Measurements from ENCODE around the gene SH3GLB1. TPM values are rescaled to one million over a fixed set of nuclear protein-coding genes. Genes with fewer than 3 reads are reported as not detected.
A peak's percentile ranks its signal among the peaks of the same experiment; 100 is the strongest.

Gene SH3GLB1
- polyA plus RNA-seq, 2 of the 4 experiments (the other 2 are of a cell fraction): 22.2 to 33.9 TPM

DNA sequence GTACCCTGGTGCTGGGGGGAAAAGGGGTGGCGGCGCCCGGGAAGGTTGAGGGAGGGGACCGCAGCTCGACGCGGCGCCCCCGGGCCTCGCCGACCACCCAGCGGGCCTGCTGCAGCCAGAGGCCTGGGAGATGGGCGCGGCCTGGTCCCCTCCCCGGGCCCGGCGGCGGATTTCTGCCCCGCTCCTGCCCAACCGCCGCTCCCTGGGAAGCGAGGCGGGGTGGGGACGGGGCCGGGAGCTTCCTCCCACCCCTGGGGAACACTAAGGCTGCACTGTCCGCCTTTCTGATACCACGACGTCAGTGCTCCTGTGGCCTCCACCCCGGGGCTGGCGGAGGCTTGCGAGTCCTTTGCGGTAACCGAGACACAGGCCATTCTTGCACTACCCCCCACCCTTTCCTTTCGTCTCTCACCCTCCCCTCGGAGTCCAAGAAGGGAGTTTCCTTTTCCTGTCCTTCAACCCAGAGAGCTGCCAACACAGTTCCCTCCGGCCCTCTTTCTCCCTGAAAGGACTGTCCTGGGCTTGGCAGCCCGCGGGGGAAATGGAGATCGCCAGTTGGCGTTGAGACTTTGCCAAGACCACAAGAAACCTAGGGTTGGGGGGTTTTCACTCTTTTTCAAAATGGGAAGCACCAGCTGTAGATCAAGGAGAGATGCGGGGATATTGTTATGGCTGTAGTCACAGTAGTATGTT, 742 bp downstream of the SH3GLB1 start:
- H3K4me2 ChIP-seq: peak overlapping the region; percentile 94
- TF ChIP-seq, protein P1, sequence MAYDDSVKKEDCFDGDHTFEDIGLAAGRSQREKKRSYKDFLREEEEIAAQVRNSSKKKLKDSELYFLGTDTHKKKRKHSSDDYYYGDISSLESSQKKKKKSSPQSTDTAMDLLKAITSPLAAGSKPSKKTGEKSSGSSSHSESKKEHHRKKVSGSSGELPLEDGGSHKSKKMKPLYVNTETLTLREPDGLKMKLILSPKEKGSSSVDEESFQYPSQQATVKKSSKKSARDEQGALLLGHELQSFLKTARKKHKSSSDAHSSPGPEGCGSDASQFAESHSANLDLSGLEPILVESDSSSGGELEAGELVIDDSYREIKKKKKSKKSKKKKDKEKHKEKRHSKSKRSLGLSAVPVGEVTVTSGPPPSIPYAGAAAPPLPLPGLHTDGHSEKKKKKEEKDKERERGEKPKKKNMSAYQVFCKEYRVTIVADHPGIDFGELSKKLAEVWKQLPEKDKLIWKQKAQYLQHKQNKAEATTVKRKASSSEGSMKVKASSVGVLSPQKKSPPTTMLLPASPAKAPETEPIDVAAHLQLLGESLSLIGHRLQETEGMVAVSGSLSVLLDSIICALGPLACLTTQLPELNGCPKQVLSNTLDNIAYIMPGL (CRISPR knock-in tag; IDR thresholded peaks at IDR 0.05; ENCODE audit: borderline replicate concordance): 0 out of 2 replicates have a peak, but pooled peaks have one; percentile 51
- TF ChIP-seq JUN (IDR thresholded peaks at IDR 0.05) (0 out of 5 replicates have a peak, but pooled peaks of 1 of the 2 experiments have one; percentile 18), FOXS1 (CRISPR knock-in tag; IDR thresholded peaks at IDR 0.05) (no peak), PHF8 (IDR thresholded peaks at IDR 0.05; ENCODE audit: borderline replicate concordance, low read depth) (peak; percentile 92; the same call in 1 of the 2 replicates), PBX3 (IDR thresholded peaks at IDR 0.05) (no peak), BHLHE40 (IDR thresholded peaks at IDR 0.05; ENCODE audit: low read depth, low read length) (no peak)
- H3K4me1 ChIP-seq: peaks cover 14% of the 10 kb centered on the region; the same call in 2 of the 3 replicates
- H3K27ac ChIP-seq: peak overlapping the region; percentile 95 to 97
- no peaks in the 10 kb centered on the region for H3K9me3 ChIP-seq
- 2% methylated on average over 14 of the region's 41 CpGs for WGBS (ENCODE audit: missing lambda C conversion rate)
- no peak for FAIRE-seq
- ChIA-PET POLR2A (interaction anchor here (0.8 to 2.0 kb wide), 4 partner anchors 10 to 209 kb away, joined by 3 to 13 read pairs (median 6); partner anchors contain the start of genes HS2ST1 and SELENOF), CTCF (interaction anchor here (1.0 to 3.5 kb wide), 23 partner anchors 10 to 1003 kb away, joined by 3 to 37 read pairs (median 5); partner anchors contain the start of gene ODF2L)
- H3K4me3 ChIP-seq: peak overlapping the region; percentile 86
- peak; percentile 74 to 77 for ATAC-seq
- DNase-seq (ENCODE audit: low read depth in 1 of 2, low spot score in 1 of 2): peak; percentile 19 to 53

DNA sequence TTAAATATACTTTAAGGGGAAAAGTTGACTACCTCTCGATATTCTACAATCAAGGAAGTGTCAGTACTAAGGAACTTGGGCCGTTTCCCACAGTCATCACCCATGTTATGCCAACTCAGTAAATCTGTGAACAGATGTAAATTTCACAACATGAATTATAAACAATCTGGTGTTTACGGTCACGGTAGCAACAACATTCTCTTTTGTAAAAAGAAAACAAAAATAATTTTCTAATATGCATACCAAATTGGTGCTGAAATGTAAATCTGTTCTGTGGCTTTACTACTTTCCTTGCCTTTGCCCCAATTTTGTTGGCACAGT, 1.2 kb downstream of the SH3GLB1 start:
- CTCF ChIA-PET: interaction anchor here (1.6 to 3.5 kb wide), 7 partner anchors 10 to 377 kb away, joined by 4 to 37 read pairs (median 6); no protein-coding TSS in a partner anchor
- POLR2A ChIA-PET: interaction anchor here (0.8 to 2.0 kb wide), 2 partner anchors 68 to 209 kb away, joined by 3 to 13 read pairs; partner anchors contain the start of genes HS2ST1 and SELENOF

GRCh38 chr1:86706018-86706635, 1.8 kb downstream of the SH3GLB1 start:
- DNase-seq (ENCODE audit: low read depth in 1 of 2, low spot score in 1 of 2) (no peak), ATAC-seq (no peak), FAIRE-seq (no peak)
- Histone ChIP-seq H3K9me3 (no peaks in the 10 kb centered on the region), H3K4me1 (peaks cover 14% of the 10 kb centered on the region; the same call in 2 of the 3 replicates), H3K27ac (peak overlapping the region; percentile 95 to 97; a peak in 5 of 6 replicates), H3K4me3 (peak overlapping the region; percentile 86), H3K4me2 (peak overlapping the region; percentile 94)
- CTCF ChIA-PET: interaction anchor here (1.7 to 3.5 kb wide), 3 partner anchors 10 to 259 kb away, joined by 6 to 37 read pairs (median 16); no protein-coding TSS in a partner anchor
- TF ChIP-seq FOXS1 (CRISPR knock-in tag; IDR thresholded peaks at IDR 0.05): no peak
- TF ChIP-seq ZNF302 (CRISPR knock-in tag; IDR thresholded peaks at IDR 0.05): no peak
- no peak for TF ChIP-seq BHLHE40 (IDR thresholded peaks at IDR 0.05; ENCODE audit: low read depth, low read length)
- no peak for TF ChIP-seq POLR2A (IDR thresholded peaks at IDR 0.05; ENCODE audit: low read length)
- TF ChIP-seq HDAC2 (IDR thresholded peaks at IDR 0.05): no peak
- no peak for TF ChIP-seq ZC3H11A (IDR thresholded peaks at IDR 0.05)
- TF ChIP-seq, protein P2, sequence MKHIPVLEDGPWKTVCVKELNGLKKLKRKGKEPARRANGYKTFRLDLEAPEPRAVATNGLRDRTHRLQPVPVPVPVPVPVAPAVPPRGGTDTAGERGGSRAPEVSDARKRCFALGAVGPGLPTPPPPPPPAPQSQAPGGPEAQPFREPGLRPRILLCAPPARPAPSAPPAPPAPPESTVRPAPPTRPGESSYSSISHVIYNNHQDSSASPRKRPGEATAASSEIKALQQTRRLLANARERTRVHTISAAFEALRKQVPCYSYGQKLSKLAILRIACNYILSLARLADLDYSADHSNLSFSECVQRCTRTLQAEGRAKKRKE (CRISPR knock-in tag; IDR thresholded peaks at IDR 0.05; ENCODE audit: low read depth): no peak
- TF ChIP-seq HOXB5 (CRISPR knock-in tag; IDR thresholded peaks at IDR 0.05): no peak
- TF ChIP-seq NPAS2 (CRISPR knock-in tag; IDR thresholded peaks at IDR 0.05; ENCODE audit: borderline replicate concordance): no peak
- no peak for TF ChIP-seq RCOR1 (IDR thresholded peaks at IDR 0.05; ENCODE audit: low read depth, low read length)
- TF ChIP-seq HOXB13 (CRISPR knock-in tag; IDR thresholded peaks at IDR 0.05; ENCODE audit: low read depth): no peak
- no peak for TF ChIP-seq SREBF2 (IDR thresholded peaks at IDR 0.05)
- WGBS (ENCODE audit: missing lambda C conversion rate): 22% methylated on average over 2 of the region's 2 CpGs
- POLR2A ChIA-PET: no interaction called here

More for the DNA sequence above, 1.2 kb downstream of the SH3GLB1 start:
- peak overlapping the region; percentile 95 to 97 for H3K27ac ChIP-seq
- TF ChIP-seq MAFK (IDR thresholded peaks at IDR 0.05; ENCODE audit: partially characterized antibody) (peak; percentile 25), FOXS1 (CRISPR knock-in tag; IDR thresholded peaks at IDR 0.05) (no peak), RARB (CRISPR knock-in tag; IDR thresholded peaks at IDR 0.05) (no peak)
- H3K4me3 ChIP-seq: peak overlapping the region; percentile 86
- no peaks in the 10 kb centered on the region for H3K9me3 ChIP-seq
- WGBS (ENCODE audit: missing lambda C conversion rate): 5% methylated on average over 4 of the region's 4 CpGs
- ATAC-seq (no peak), FAIRE-seq (no peak), DNase-seq (ENCODE audit: low read depth in 1 of 2, low spot score in 1 of 2) (no peak)
- H3K4me2 ChIP-seq: peak overlapping the region; percentile 94
- H3K4me1 ChIP-seq: peaks cover 14% of the 10 kb centered on the region; the same call in 2 of the 3 replicates

Data from A549 (cell line).